K562 (cell line): ENCODE measurements around the gene IFI44L. TPM values are rescaled to one million over a fixed set of nuclear protein-coding genes. Genes with fewer than 3 reads are reported as not detected.

Source experiments
- ATAC-seq: fragments of 200-7000 bp; cut with Tn5 transposase; 3 replicates; pipeline ENCODE4 v1.9.1; 2020; ENCODE audit warnings: moderate library complexity
- BruUV-seq: library from RNA; stranded (reverse); fragments of 400-500 nt; replicated peaks from 2 replicates; lab custom pipeline; 2021; lab: Mats Ljungman, UMichigan
- CTCF ChIA-PET: fragments of 300-600 bp; formaldehyde crosslinking; extraction: SDS; loops from one replicate; lab custom pipeline; 2021; ENCODE audit warnings: low intra/inter-chr PET ratio; lab: Yijun Ruan, JAX
- POLR2A ChIA-PET: fragments of 300-600, 350-650 bp; sonication (Branson Sonifier 250); formaldehyde crosslinking; extraction: SDS; loops from one replicate; lab custom pipeline; 2021; ENCODE audit warnings: antibody characterized with exemption, inconsistent platforms; lab: Yijun Ruan, JAX
- DNase-seq, 4 experiments: peaks; one replicate each; pipeline versions ENCODE4 v3.0.0 to v3.0.0-alpha.2; 2011 to 2018; ENCODE audit warnings: low spot score in 3 of 4, mixed read lengths in 3 of 4; ENCODE audit errors: extremely low read depth in 1 of 4
- FAIRE-seq: peaks from 2 replicates; lab custom pipeline; 2011; peaks lifted over from hg19 to GRCh38; lab: Jason Lieb, UNC
- H2AFZ ChIP-seq: 2 replicates; pipeline ENCODE4 v1.6.0; 2011; ENCODE audit warnings: low read depth, low read length, control low read depth, inconsistent platforms
- H3K27ac ChIP-seq: fragments of 200-600 bp; 3 replicates; pipeline ENCODE4 v1.8.0; 2011; ENCODE audit warnings: low read depth, mild to moderate bottlenecking, control low read depth, inconsistent platforms, low read length, moderate library complexity, mixed read lengths; ENCODE audit errors: extremely low read depth
- H3K27me3 ChIP-seq, 2 experiments: fragments of 300-600 bp in 1 of 2; 2 replicates in 1 of 2; 3 replicates in 1 of 2; pipeline versions ENCODE4 v1.6.0 to v1.8.0; 2011; ENCODE audit warnings: inconsistent platforms in 2 of 2, low read length in 2 of 2, mild to moderate bottlenecking in 1 of 2, mixed read lengths in 1 of 2, moderate library complexity in 1 of 2; ENCODE audit not compliant: control insufficient read depth in 2 of 2, insufficient read depth in 2 of 2
- H3K36me3 ChIP-seq: fragments of 300-600 bp; 3 replicates; pipeline ENCODE4 v1.8.0; 2011; ENCODE audit warnings: mild to moderate bottlenecking, low read length, inconsistent platforms; ENCODE audit not compliant: control insufficient read depth, insufficient read depth
- H3K4me1 ChIP-seq, 2 experiments: fragments of 200-600 bp in 1 of 2; replicated peaks in 1 of 2; 2 replicates in 1 of 2; 3 replicates in 1 of 2; pipeline versions ENCODE4 v1.5.1 to v1.8.0; 2011; ENCODE audit warnings: inconsistent platforms in 2 of 2, low read length in 2 of 2, mild to moderate bottlenecking in 1 of 2, mixed read lengths in 1 of 2, moderate library complexity in 1 of 2; ENCODE audit not compliant: control insufficient read depth in 2 of 2, insufficient read depth in 2 of 2
- H3K4me2 ChIP-seq: 2 replicates; pipeline ENCODE4 v1.6.1; 2011; ENCODE audit warnings: low read length, control low read depth, inconsistent platforms, mixed read lengths; ENCODE audit not compliant: insufficient read depth
- H3K4me3 ChIP-seq: fragments of 200-600 bp; sonication (generic), shearing (Covaris generic); 2 replicates; pipeline ENCODE4 v1.5.1; 2016; ENCODE audit warnings: control low read depth, inconsistent platforms
- H3K79me2 ChIP-seq: fragments of 200-600 bp; 3 replicates; pipeline ENCODE4 v1.8.0; 2011; ENCODE audit warnings: low read length, inconsistent platforms; ENCODE audit not compliant: control insufficient read depth, insufficient read depth
- H3K9ac ChIP-seq, 2 experiments: 2 replicates each; pipeline versions ENCODE4 v1.6.0 to v1.6.1; 2011; ENCODE audit warnings: low read depth in 2 of 2, low read length in 2 of 2, control low read depth in 1 of 2, inconsistent platforms in 1 of 2, mild to moderate bottlenecking in 1 of 2, mixed read lengths in 1 of 2; ENCODE audit not compliant: insufficient read depth in 1 of 2
- H3K9me1 ChIP-seq: one replicate; pipeline ENCODE4 v1.6.0; 2011; ENCODE audit warnings: inconsistent platforms, mild to moderate bottlenecking, low read length, moderate library complexity; ENCODE audit not compliant: control insufficient read depth, insufficient read depth
- H3K9me3 ChIP-seq: replicated peaks from 2 replicates; pipeline ENCODE4 v1.5.1; 2011; ENCODE audit warnings: low read depth, low read length, inconsistent platforms; ENCODE audit not compliant: control insufficient read depth, insufficient read depth
- H4K20me1 ChIP-seq: replicated peaks from 2 replicates; pipeline ENCODE4 v1.6.1; 2011; ENCODE audit warnings: low read length, inconsistent platforms, mixed read lengths; ENCODE audit not compliant: control insufficient read depth, insufficient read depth
- DMBX1 ChIP-seq: fragments of 250-450 bp; sonication (Bioruptor Pico); IDR thresholded peaks from 2 replicates; pipeline ENCODE4 v1.8.0; 2022; ENCODE audit warnings: inconsistent platforms, mild to moderate bottlenecking, moderate library complexity, borderline replicate concordance
- KDM5B ChIP-seq: fragments of 200-600 bp; sonication (generic); IDR thresholded peaks from 2 replicates; pipeline ENCODE4 v1.6.1; 2012; ENCODE audit warnings: low read depth, mild to moderate bottlenecking, moderate library complexity, low read length, control low read depth, inconsistent platforms; ENCODE audit not compliant: insufficient replicate concordance
- NR1H2 ChIP-seq: sonication (generic); formaldehyde crosslinking; IDR thresholded peaks from 2 replicates; pipeline ENCODE4 v1.4.0; 2020; ENCODE audit warnings: mild to moderate bottlenecking, missing genetic modification reagents
- POLR2G ChIP-seq: fragments of 200-400 bp; formaldehyde crosslinking; IDR thresholded peaks from 2 replicates; pipeline ENCODE4 v1.6.1; 2017; ENCODE audit warnings: low read depth, mild to moderate bottlenecking, antibody characterized with exemption, low read length, moderate library complexity
- PURB ChIP-seq: sonication (generic); formaldehyde crosslinking; IDR thresholded peaks from 2 replicates; pipeline ENCODE4 v1.9.0; 2021; ENCODE audit warnings: low read depth, mild to moderate bottlenecking, missing genetic modification reagents
- SRSF7 ChIP-seq: fragments of 200-400 bp; formaldehyde crosslinking; optimal IDR thresholded peaks from 2 replicates; pipeline ENCODE3; 2017; ENCODE audit warnings: mild to moderate bottlenecking, low read depth, low read length
- ZNF347 ChIP-seq: fragments of 450-650 bp; formaldehyde crosslinking; IDR thresholded peaks from 2 replicates; pipeline ENCODE4 v1.4.0; 2020; ENCODE audit warnings: low read depth, mild to moderate bottlenecking, moderate library complexity
- ZNF354B ChIP-seq: fragments of 250-450 bp; sonication (Bioruptor Pico); IDR thresholded peaks from 2 replicates; pipeline ENCODE4 v1.4.0; 2020
- ZNF583 ChIP-seq: fragments of 250-450 bp; sonication (Bioruptor Pico); IDR thresholded peaks from 2 replicates; pipeline ENCODE4 v1.4.0; 2020
- WGBS: fragments of 100-300 bp; shearing (Covaris generic); methylation state at CpG from one replicate; pipeline ENCODE4 v1.1.6; 2016; ENCODE audit warnings: low coverage, mixed read lengths; ENCODE audit not compliant: insufficient coverage; ENCODE audit errors: missing lambda C conversion rate; 5-methylcytosine and 5-hydroxymethylcytosine counted together
- in situ Hi-C: fragments of 300-500 bp; cut with MboI; formaldehyde crosslinking; loops from 4 replicates; pipeline ENCODE4 v1.15.0; 2018; ENCODE audit warnings: inconsistent platforms, mixed read lengths
- intact Hi-C: fragments of 100-400 bp; cut with micrococcal nuclease; formaldehyde crosslinking; loops from 2 replicates; pipeline ENCODE4 v1.14.2; 2022
- polyA plus RNA-seq, 8 experiments: library from polyadenylated mRNA; depleted of rRNA in 4 of 8; stranded (reverse) in 5 of 8; unstranded in 3 of 8; fragments of >200 nt; fragmentation: Nextera tagmentation in 2 of 8; fragmentation: Illumina TruSeq in 1 of 8; extraction: Ambion mirVana in 2 of 8; extraction: Trizol in 1 of 8; gene quantifications; 2 replicates each; pipeline versions ENCODE4 v1.2.1 to v1.2.3, GENCODE V29; 2011 to 2014; ENCODE audit warnings: inconsistent platforms in 1 of 8, missing spikeins in 1 of 8
- total RNA-seq, 7 experiments: library from RNA; depleted of rRNA in 6 of 7; stranded (reverse); fragments of >200 nt in 6 of 7; fragmentation: Illumina TruSeq in 2 of 7; extraction: Trizol in 2 of 7; gene quantifications; 2 replicates each; pipeline versions ENCODE4 v1.2.1 to v1.2.3, GENCODE V29; 2011 to 2021; ENCODE audit warnings: low replicate concordance in 1 of 7
- TF ChIP-seq, protein P1 (sequence below): sonication (generic); formaldehyde crosslinking; IDR thresholded peaks from 2 replicates; pipeline ENCODE4 v1.8.0; 2022; ENCODE audit warnings: mild to moderate bottlenecking, missing genetic modification reagents

The IFI44L gene
- total and polyA plus RNA-seq, 9 of the 15 experiments (the other 6 are each of a cell fraction or from before 2014, with no cell fraction given): 0.04 to 0.22 TPM; not detected in 7

DNA sequence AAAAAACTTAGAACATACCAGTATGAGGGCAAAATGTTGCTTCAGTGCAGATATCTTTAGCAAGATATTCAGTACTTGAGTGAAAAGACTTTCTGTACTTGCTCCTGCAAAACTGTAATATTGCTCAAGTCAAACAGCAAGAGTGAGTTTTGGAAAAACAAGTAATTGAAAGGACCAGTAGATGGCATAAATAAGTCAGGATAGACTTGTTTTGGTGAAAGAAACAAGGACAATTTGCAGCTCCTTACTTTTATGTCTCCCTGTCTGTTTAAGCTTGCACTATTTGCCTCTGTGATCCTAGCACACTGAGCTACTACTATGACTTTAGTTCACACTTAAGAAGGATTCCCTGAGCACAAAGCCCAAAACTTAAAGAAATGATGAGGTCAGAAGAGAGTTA, 68.4 kb downstream of the IFI44L start (continued):
- no peak for TF ChIP-seq ZNF583 (CRISPR knock-in tag)
- TF ChIP-seq POLR2G: no peak

DNA sequence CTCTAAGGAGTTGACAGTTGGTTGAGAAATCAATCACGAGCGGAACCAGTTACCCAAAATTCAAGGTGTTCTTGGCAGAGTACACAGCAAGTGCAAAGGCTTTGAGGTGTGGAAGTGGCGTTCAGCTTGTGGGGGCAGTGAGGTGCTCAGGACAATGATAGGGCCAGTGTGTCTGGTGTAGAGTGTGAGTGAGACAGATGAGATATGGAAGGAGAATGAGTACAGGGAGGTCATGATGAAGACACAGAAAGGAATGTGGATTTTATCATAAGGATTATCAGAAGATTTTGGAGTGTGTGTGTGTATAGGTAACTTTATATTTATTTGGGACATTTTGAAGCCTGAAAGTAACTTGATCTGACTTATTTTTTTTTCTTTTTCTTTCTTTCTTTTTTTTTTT, 70.3 kb downstream of the IFI44L start:
- intact Hi-C loops: no loop called here
- H3K4me1 ChIP-seq: no peaks in the 10 kb centered on the region
- FAIRE-seq (no peak), DNase-seq (no peak), ATAC-seq (no peak)
- BruUV-seq: no TSS peak
- ChIA-PET CTCF (no interaction called here), POLR2A (no interaction called here)
- no peaks in the 10 kb centered on the region for H4K20me1 ChIP-seq
- H3K9ac ChIP-seq: no peak overlapping the region
- H3K9me3 ChIP-seq: no peaks in the 10 kb centered on the region
- no peak overlapping the region for H2AFZ ChIP-seq
- 7% methylated on average over 3 of the region's 3 CpGs for WGBS
- no peaks in the 10 kb centered on the region for H3K27me3 ChIP-seq
- in situ Hi-C loops: no loop called here
- no peak overlapping the region for H3K4me2 ChIP-seq
- no peak overlapping the region for H3K4me3 ChIP-seq
- H3K36me3 ChIP-seq: no peaks in the 10 kb centered on the region
- H3K9me1 ChIP-seq: no peaks in the 10 kb centered on the region
- no peaks in the 10 kb centered on the region for H3K79me2 ChIP-seq
- no peak overlapping the region for H3K27ac ChIP-seq
- TF ChIP-seq ZNF354B (CRISPR knock-in tag) (no peak), KDM5B (no peak), ZNF347 (no peak), SRSF7 (no peak), NR1H2 (CRISPR knock-in tag) (no peak), PURB (CRISPR knock-in tag) (no peak), DMBX1 (CRISPR knock-in tag) (no peak)
- TF ChIP-seq, protein P1, sequence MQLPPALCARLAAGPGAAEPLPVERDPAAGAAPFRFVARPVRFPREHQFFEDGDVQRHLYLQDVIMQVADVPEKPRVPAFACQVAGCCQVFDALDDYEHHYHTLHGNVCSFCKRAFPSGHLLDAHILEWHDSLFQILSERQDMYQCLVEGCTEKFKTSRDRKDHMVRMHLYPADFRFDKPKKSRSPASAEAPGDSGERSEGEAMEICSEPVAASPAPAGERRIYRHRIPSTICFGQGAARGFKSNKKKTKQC (CRISPR knock-in tag): no peak
